Measurements from ENCODE around the gene FAM222A. TPM values are rescaled to one million over a fixed set of nuclear protein-coding genes. Genes with fewer than 3 reads are reported as not detected.
A peak's percentile ranks its signal among the peaks of the same experiment; 100 is the strongest.

Gene FAM222A
- total RNA-seq, 6 experiments from 2014 or later = 0.34 to 4.3 (median 1.2) TPM

DNA sequence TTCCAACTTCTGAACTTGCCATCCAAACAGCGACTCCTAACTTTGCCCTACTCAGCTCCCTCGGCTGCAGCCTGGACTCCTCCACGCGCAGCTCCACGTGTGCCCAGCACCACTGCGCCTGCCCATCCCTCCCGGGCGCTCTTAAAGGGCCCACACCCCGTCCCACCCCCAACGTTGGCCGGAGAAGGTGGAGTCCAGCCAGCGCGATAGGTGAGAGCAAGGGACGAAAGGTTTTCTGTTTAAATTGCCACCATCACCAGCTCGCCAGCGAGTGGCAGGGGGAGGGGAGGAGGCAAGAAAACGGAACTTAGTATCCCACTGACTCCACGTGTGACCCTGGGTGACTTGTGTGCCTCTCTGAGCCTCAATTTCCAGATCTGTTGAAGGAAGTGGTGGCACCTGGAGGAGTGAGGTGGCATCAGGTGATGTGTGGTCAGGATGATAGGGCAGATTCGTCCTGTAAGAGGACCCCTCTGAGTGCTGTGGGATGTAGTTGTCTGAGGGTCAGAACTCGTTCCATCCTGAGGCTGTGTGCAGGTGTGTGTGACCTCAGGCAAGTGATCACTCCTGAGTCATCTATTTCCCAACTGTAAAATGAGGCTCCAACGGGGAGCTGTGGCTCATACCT, 59.9 kb downstream of the FAM222A start:
- no peak for TF ChIP-seq POLR2A (IDR thresholded peaks at IDR 0.05)
- TF ChIP-seq, protein P1, sequence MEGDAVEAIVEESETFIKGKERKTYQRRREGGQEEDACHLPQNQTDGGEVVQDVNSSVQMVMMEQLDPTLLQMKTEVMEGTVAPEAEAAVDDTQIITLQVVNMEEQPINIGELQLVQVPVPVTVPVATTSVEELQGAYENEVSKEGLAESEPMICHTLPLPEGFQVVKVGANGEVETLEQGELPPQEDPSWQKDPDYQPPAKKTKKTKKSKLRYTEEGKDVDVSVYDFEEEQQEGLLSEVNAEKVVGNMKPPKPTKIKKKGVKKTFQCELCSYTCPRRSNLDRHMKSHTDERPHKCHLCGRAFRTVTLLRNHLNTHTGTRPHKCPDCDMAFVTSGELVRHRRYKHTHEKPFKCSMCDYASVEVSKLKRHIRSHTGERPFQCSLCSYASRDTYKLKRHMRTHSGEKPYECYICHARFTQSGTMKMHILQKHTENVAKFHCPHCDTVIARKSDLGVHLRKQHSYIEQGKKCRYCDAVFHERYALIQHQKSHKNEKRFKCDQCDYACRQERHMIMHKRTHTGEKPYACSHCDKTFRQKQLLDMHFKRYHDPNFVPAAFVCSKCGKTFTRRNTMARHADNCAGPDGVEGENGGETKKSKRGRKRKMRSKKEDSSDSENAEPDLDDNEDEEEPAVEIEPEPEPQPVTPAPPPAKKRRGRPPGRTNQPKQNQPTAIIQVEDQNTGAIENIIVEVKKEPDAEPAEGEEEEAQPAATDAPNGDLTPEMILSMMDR (IDR thresholded peaks at IDR 0.05) = no peak
- Histone ChIP-seq H3K9me3 (no peaks in the 10 kb centered on the region), H3K27me3 (no peaks in the 10 kb centered on the region), H3K4me3 (no peak overlapping the region), H3K27ac (no peak overlapping the region), H3K4me1 (peaks cover 0 to 14% (median 4%) of the 10 kb centered on the region in 4 donors), H3K36me3 (no peaks in the 10 kb centered on the region)
- intact Hi-C loops (cut with DNase I) = loop anchor here (5.0 to 10.0 kb wide), 4 partner anchors 176 to 339 kb away; no protein-coding TSS in a partner anchor
- 17% methylated on average over 19 of the region's 21 CpGs for WGBS (ENCODE audit: insufficient coverage, low coverage, low lambda C conversion rate, missing lambda C conversion rate)
- peak; percentile 48 to 70 (median 67) for DNase-seq
- peak; percentile 69 to 81 (median 77) for ATAC-seq

DNA sequence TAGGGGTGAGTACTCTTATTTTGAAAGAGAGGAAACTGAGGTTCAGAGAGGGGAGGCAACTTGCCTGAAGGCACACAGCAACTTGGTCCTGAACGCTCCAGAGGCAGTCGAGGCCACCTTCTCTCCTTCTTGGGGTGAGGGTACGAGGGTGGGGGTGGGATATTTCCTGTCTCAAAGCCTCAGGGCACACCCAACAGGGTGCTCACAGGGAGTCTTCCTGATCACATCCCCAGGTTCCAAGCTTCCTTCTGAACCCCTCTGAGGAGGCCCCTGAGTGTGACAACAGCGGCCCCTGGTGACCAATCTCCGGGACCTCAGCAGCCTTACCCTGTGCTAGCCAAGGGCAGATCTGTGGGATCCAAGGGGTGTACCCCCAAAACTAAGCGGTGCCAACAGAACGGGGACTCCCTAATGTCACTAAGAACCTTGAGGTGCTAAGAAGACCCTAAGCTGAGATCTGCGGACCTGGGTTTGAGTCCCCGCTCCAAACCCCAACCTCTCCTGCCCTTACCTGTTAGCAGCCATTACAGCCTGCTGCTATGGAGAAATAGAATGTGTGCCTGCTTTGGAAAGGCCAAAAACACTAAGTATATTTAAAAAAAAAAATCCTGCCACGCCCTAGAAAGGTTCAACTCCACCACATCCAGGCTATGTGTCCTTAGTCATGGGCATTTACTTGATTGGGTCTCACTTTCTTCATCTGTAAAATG, 61.7 kb downstream of the FAM222A start:
- WGBS (ENCODE audit: insufficient coverage, low coverage, low lambda C conversion rate, missing lambda C conversion rate) = 4% methylated on average over 4 of the region's 10 CpGs
- DNase-seq = peak; percentile 77 to 82 (median 79)
- Histone ChIP-seq H3K27me3 (no peaks in the 10 kb centered on the region), H3K4me3 (no peak overlapping the region), H3K27ac (no peak overlapping the region), H3K4me1 (peaks cover 0 to 14% (median 4%) of the 10 kb centered on the region in 4 donors), H3K9me3 (no peaks in the 10 kb centered on the region), H3K36me3 (no peaks in the 10 kb centered on the region)
- peak; percentile 79 to 82 (median 80) for ATAC-seq
- TF ChIP-seq, protein P1 (IDR thresholded peaks at IDR 0.05) = peak; percentile 84 to 90 (median 88)
- TF ChIP-seq POLR2A (IDR thresholded peaks at IDR 0.05) = no peak
- intact Hi-C loops (cut with DNase I) = loop anchor here (5.0 to 10.0 kb wide), 3 partner anchors 178 to 341 kb away; no protein-coding TSS in a partner anchor

DNA sequence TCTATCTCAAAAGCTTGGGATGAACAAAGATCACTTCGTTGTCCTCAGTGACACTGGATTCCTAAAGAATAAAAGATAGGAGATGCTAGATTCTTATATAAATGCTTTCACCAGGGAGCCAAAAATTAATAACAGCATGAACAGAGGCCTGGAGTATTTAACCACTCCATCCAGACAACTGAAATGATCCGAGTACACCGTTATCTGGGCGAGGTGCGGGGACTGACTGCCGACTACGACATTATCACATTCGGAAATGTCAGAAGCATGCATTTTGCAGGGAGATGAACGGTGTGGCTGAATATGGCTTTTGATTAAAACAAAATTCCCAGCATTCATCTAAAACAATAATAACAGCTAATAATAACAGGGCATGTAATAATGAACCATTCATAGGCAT, 63.0 kb downstream of the FAM222A start:
- Histone ChIP-seq H3K36me3 (no peaks in the 10 kb centered on the region), H3K27me3 (no peaks in the 10 kb centered on the region), H3K4me3 (no peak overlapping the region), H3K9me3 (no peaks in the 10 kb centered on the region), H3K4me1 (peaks cover 0 to 14% (median 4%) of the 10 kb centered on the region in 4 donors), H3K27ac (no peak overlapping the region)
- DNase-seq (peak in 1 of 3 donors; percentile 12), ATAC-seq (no peak)
- intact Hi-C loops (cut with DNase I) = loop anchor here (5.0 to 10.0 kb wide), 3 partner anchors 179 to 342 kb away; no protein-coding TSS in a partner anchor
- WGBS (ENCODE audit: insufficient coverage, low coverage, low lambda C conversion rate, missing lambda C conversion rate) = 58% methylated on average over 9 of the region's 9 CpGs
- TF ChIP-seq POLR2A (IDR thresholded peaks at IDR 0.05) = no peak
- TF ChIP-seq, protein P1 (IDR thresholded peaks at IDR 0.05) = no peak

DNA sequence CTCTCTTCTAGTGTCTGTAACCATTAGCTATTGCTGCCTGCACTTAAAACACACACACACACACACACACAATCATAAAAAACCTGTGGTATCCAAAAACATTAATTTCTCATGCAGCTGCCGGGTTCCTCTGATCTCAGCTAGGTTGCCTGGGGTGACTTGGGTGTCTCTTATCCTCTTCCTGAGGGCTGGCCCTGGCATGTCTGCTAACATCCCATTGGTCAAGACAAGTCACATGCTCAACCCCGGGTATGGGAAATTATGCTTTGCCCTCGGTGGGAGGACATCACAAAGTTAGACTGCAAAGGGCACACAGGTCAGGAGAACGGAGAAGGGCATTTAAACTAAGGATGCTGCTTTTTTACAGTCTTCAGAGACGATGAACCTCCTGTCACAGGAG, 63.9 kb downstream of the FAM222A start:
- 24% methylated on average over 5 of the region's 5 CpGs for WGBS (ENCODE audit: insufficient coverage, low coverage, low lambda C conversion rate, missing lambda C conversion rate)
- intact Hi-C loops (cut with DNase I) = loop anchor here (5.0 to 10.0 kb wide), 3 partner anchors 180 to 343 kb away; no protein-coding TSS in a partner anchor
- Histone ChIP-seq H3K4me1 (peaks cover 0 to 14% (median 4%) of the 10 kb centered on the region in 4 donors), H3K27ac (no peak overlapping the region), H3K36me3 (no peaks in the 10 kb centered on the region), H3K27me3 (no peaks in the 10 kb centered on the region), H3K9me3 (no peaks in the 10 kb centered on the region), H3K4me3 (no peak overlapping the region)
- TF ChIP-seq, protein P1 (IDR thresholded peaks at IDR 0.05) = no peak
- TF ChIP-seq POLR2A (IDR thresholded peaks at IDR 0.05) = no peak
- DNase-seq (peak in 1 of 3 donors; percentile 13), ATAC-seq (peak in 1 of 4 donors; percentile 19)

Data from right lobe of liver (tissue), 6 donors.